Lung (tissue), 12 donors: ENCODE results near the gene AP3D1. TPM values are rescaled to one million over a fixed set of nuclear protein-coding genes. Genes with fewer than 3 reads are reported as not detected.

Experiments used
- ATAC-seq: fragments of 200-7000 bp; cut with Tn5 transposase; one replicate; pipeline ENCODE4 v1.9.1; 2020; ENCODE audit warnings: moderate number of reproducible peaks; ENCODE audit not compliant: insufficient read depth, low FRiP score
- DNase-seq, 3 donors: peaks; one replicate each; pipeline ENCODE4 v3.0.0-alpha.2; 2013 to 2017
- H3K27ac ChIP-seq, 2 donors: one replicate each; pipeline ENCODE4 v1.5.1; 2013; ENCODE audit warnings: mild to moderate bottlenecking in 2 of 2, moderate library complexity in 2 of 2, control low read depth in 1 of 2, inconsistent platforms in 1 of 2, low read depth in 1 of 2, low read length in 1 of 2
- H3K27me3 ChIP-seq, 3 donors: one replicate each; pipeline ENCODE4 v1.5.1; 2013; ENCODE audit warnings: low read length in 2 of 3; ENCODE audit not compliant: control insufficient read depth in 3 of 3, insufficient read depth in 3 of 3
- H3K36me3 ChIP-seq, 4 donors: one replicate each; pipeline ENCODE4 v1.5.1; 2013; ENCODE audit warnings: low read length in 4 of 4, mild to moderate bottlenecking in 1 of 4, moderate library complexity in 1 of 4; ENCODE audit not compliant: control insufficient read depth in 4 of 4, insufficient read depth in 4 of 4
- H3K4me1 ChIP-seq, 5 donors: one replicate each; pipeline ENCODE4 v1.5.1; 2013; ENCODE audit warnings: low read length in 5 of 5, mild to moderate bottlenecking in 2 of 5, moderate library complexity in 1 of 5; ENCODE audit not compliant: control insufficient read depth in 5 of 5, insufficient read depth in 5 of 5
- H3K4me3 ChIP-seq: one replicate; pipeline ENCODE4 v1.5.1; 2013; ENCODE audit warnings: mild to moderate bottlenecking, control low read depth, moderate library complexity
- H3K9ac ChIP-seq, 2 donors: one replicate each; pipeline ENCODE4 v1.5.1; 2013; ENCODE audit warnings: low read length in 2 of 2, control low read depth in 1 of 2; ENCODE audit not compliant: insufficient read depth in 1 of 2
- H3K9me3 ChIP-seq, 4 donors: one replicate each; pipeline ENCODE4 v1.5.1; 2013; ENCODE audit warnings: low read length in 3 of 4, mild to moderate bottlenecking in 1 of 4, moderate library complexity in 1 of 4; ENCODE audit not compliant: control insufficient read depth in 4 of 4, insufficient read depth in 3 of 4
- WGBS, 2 donors: extraction: QIAGEN DNeasy Blood & Tissue Kit; methylation state at CpG; one replicate each; pipeline ENCODE4 v1.1.7; 2013; 5-methylcytosine and 5-hydroxymethylcytosine counted together
- polyA plus RNA-seq, 2 donors: library from polyadenylated mRNA; stranded (reverse); fragments of 200-250 nt; gene quantifications; one replicate each; pipeline ENCODE4 v1.2.1, GENCODE V29; 2013
- total RNA-seq, 2 donors: library from RNA; depleted of rRNA in 1 of 2; stranded (reverse); fragments of >200 nt in 1 of 2; gene quantifications; one replicate each; pipeline ENCODE4 v1.2.1, GENCODE V29; 2014 to 2021
- TF ChIP-seq, protein P1 (sequence below): IDR thresholded peaks from 2 replicates; pipeline ENCODE4 v1.5.1; 2012; ENCODE audit warnings: mild to moderate bottlenecking; ENCODE audit errors: control extremely low read depth, extremely low read depth
- donor health status: control.
- donor health status: control.
- donor health status: Bipolar disorder and iron deficiency.
- donor health status: healthy.
- donor health status: DM: yes; HTN: yes; CAD: no.

Gene AP3D1
- total and polyA plus RNA-seq, 4 donors, result 55.3 to 144 (median 85.4) TPM

DNA sequence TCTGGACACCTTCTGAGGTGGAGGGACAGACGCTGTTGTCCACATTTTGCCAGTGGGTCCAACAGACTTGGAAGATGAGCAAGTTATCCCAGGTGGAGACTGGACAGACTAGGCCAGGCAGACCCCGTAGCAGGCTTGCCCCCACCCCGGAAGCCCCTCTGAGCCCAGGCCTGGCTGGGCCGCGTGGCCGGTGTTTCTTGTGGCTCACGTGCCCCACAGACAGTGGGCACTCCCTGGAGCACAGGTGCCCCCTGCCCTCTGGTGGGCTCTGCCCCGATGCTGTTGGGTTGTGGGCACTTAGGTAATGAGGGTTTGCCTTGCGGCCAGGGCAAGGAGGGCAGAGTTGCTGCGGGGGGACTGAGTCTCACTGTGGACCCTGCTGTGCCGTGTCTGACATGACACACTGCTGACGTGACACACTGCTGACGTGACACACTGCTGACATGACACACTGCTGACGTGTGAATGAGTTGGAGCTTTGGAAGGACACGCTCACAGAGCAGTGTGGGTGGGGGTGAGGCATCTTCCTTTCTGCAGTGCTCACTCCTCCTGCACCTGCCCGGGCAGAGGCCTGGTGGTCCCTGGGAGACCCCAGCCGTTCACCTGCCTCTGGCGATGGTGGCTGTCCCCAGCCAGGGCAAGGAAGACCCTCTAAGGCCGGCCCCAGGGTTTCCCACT lies 37.5 kb upstream of the AP3D1 start:
- Histone ChIP-seq H3K36me3 (peaks cover 0 to 53% (median 16%) of the 10 kb centered on the region in 4 donors), H3K4me1 (peaks cover 5 to 29% (median 15%) of the 10 kb centered on the region in 5 donors), H3K27ac (peak overlapping the region in 1 of 2 donors; percentile 20), H3K4me3 (no peak overlapping the region), H3K9ac (no peak overlapping the region), H3K9me3 (no peaks in the 10 kb centered on the region), H3K27me3 (no peaks in the 10 kb centered on the region)
- DNase-seq, result no peak
- no peak for ATAC-seq
- WGBS, 2 donors, result 92 to 94% methylated on average over 19 of the region's 19 CpGs
- TF ChIP-seq, protein P1, sequence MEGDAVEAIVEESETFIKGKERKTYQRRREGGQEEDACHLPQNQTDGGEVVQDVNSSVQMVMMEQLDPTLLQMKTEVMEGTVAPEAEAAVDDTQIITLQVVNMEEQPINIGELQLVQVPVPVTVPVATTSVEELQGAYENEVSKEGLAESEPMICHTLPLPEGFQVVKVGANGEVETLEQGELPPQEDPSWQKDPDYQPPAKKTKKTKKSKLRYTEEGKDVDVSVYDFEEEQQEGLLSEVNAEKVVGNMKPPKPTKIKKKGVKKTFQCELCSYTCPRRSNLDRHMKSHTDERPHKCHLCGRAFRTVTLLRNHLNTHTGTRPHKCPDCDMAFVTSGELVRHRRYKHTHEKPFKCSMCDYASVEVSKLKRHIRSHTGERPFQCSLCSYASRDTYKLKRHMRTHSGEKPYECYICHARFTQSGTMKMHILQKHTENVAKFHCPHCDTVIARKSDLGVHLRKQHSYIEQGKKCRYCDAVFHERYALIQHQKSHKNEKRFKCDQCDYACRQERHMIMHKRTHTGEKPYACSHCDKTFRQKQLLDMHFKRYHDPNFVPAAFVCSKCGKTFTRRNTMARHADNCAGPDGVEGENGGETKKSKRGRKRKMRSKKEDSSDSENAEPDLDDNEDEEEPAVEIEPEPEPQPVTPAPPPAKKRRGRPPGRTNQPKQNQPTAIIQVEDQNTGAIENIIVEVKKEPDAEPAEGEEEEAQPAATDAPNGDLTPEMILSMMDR, result no peak

DNA sequence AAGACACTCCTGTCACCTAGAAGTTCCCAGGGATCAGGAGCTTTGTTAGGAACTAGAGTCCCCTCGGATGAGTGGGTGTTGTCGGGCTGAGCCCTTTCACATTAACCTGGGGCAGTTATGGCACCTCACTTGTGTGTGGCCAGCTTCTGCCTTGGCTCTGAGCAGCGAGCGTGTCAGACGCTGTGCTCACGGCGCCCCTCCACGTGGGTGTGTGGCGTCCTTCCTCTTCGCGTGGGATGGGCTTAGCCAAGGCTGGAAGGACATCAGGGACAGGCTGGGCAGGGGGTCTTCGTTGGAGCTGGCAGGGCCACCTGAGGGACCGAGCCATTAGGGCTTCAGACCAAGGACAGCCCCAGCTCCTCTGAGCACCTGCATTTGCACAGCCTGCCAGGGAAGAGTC lies 35.8 kb upstream of the AP3D1 start:
- peak overlapping the region in 1 of 2 donors; percentile 36 for H3K9ac ChIP-seq
- TF ChIP-seq, protein P1, result no peak
- peaks cover 0 to 47% (median 13%) of the 10 kb centered on the region in 4 donors for H3K36me3 ChIP-seq
- no peaks in the 10 kb centered on the region for H3K27me3 ChIP-seq
- DNase-seq (no peak), ATAC-seq (no peak)
- H3K4me1 ChIP-seq, result peaks cover 5 to 33% (median 15%) of the 10 kb centered on the region in 5 donors
- whole genome bisulfite sequencing, 2 donors, result 66 to 83% methylated on average over 13 of the region's 13 CpGs
- no peaks in the 10 kb centered on the region for H3K9me3 ChIP-seq
- peak overlapping the region in 1 of 2 donors; percentile 80 for H3K27ac ChIP-seq
- H3K4me3 ChIP-seq, result no peak overlapping the region

DNA sequence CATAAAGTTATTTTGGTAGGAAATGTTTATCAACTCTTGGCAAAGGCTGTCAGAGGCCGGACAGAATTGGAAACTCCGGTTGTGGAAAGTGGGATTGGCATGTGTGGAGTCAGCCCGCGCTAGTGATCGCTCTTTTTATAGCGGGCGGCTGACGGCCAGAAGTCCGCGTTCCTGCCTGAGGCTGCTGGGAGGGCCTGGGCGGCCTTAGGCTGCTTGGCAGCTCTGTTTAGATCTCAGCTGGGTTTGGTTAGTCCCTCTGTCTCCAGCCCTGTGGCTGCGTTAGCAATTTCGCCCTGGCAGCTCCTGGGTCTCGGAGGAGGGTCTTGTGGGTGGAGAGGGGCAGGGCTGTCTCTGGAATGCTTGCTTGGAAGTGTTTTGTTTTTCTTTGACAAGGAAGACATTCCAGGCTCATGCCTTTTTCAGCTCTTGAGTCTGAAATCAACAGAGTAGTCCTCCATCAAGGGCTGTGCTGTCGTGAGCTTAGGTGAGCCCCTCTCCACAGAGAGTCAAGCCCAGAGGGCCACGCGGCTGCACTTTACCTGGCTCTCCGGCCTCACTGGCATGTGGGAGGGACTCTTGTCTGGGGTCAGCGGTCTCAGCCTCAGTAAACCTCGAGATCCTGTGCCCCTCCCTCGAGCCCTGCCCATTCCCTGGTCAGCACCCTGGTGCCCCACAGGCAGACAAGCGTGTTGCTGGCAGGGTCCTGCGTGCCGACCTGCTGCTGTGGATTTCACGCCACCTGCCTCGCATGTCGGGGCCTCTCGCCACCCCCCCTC lies 34.9 kb upstream of the AP3D1 start:
- H3K4me3 ChIP-seq, result no peak overlapping the region
- no peaks in the 10 kb centered on the region for H3K27me3 ChIP-seq
- H3K9ac ChIP-seq, result peak overlapping the region in 1 of 2 donors; percentile 53
- DNase-seq, result peak; percentile 91 to 95 (median 94)
- peak overlapping the region; percentile 66 to 80 for H3K27ac ChIP-seq
- peaks cover 5 to 34% (median 15%) of the 10 kb centered on the region in 5 donors for H3K4me1 ChIP-seq
- H3K9me3 ChIP-seq, result no peaks in the 10 kb centered on the region
- TF ChIP-seq, protein P1, result no peak
- 41 to 73% methylated on average over 28 of the region's 28 CpGs for WGBS, 2 donors
- peak; percentile 73 for ATAC-seq
- peaks cover 0 to 41% (median 8%) of the 10 kb centered on the region in 4 donors for H3K36me3 ChIP-seq
